GM10847 (cell line): ENCODE data around the gene CSTF1.

Experiments used
- POLR2A ChIP-seq: IDR thresholded peaks from 2 replicates; pipeline ENCODE4 v1.6.1; 2011; ENCODE audit not compliant: insufficient read length; ENCODE audit errors: extremely low read depth

The CSTF1 gene

GRCh38 chr20:56392132-56392880 is at the start of gene CSTF1, which contains the start of gene AURKA:
Gene CSTF1 (plus strand): TSS chr20:56392645. CDS start chr20:56395553, 2,908 bp downstream.
Gene AURKA (minus strand): TSS chr20:56392215. CDS start chr20:56388197, 4,018 bp downstream.
- TF ChIP-seq POLR2A, result peak; percentile 30

- no peak for TF ChIP-seq POLR2A
Observed at GRCh38 chr20:56342783-56343182, 49.7 kb upstream of the CSTF1 start.

GRCh38 chr20:56343861-56344381 is 48.5 kb upstream of the CSTF1 start:
- TF ChIP-seq POLR2A, result no peak

- no peak for TF ChIP-seq POLR2A
Observed at GRCh38 chr20:56345911-56346310, 46.5 kb upstream of the CSTF1 start.

- TF ChIP-seq POLR2A, result no peak
Observed at GRCh38 chr20:56347628-56348304, 44.7 kb upstream of the CSTF1 start.

- no peak for TF ChIP-seq POLR2A
Observed at GRCh38 chr20:56348305-56348693, 44.1 kb upstream of the CSTF1 start.

GRCh38 chr20:56348746-56349145 is 43.7 kb upstream of the CSTF1 start:
- TF ChIP-seq POLR2A, result no peak

GRCh38 chr20:56350842-56351241 is 41.6 kb upstream of the CSTF1 start:
- no peak for TF ChIP-seq POLR2A

- no peak for TF ChIP-seq POLR2A
Observed at GRCh38 chr20:56352345-56353055, 39.9 kb upstream of the CSTF1 start.

- TF ChIP-seq POLR2A, result no peak
Observed at GRCh38 chr20:56353356-56353755, 39.1 kb upstream of the CSTF1 start.

GRCh38 chr20:56358070-56358469 is 34.4 kb upstream of the CSTF1 start:
- no peak for TF ChIP-seq POLR2A

- TF ChIP-seq POLR2A, result no peak
Observed at GRCh38 chr20:56358600-56359211, 33.7 kb upstream of the CSTF1 start, which contains the start of gene FAM210B. Gene FAM210B (plus strand): TSS chr20:56358974. CDS start chr20:56359006, 32 bp downstream.

GRCh38 chr20:56359212-56360132 is 33.0 kb upstream of the CSTF1 start:
- TF ChIP-seq POLR2A, result no peak
